Kidney (tissue), 14 donors: Measurements from ENCODE around the gene OR51B6. TPM values are rescaled to one million over a fixed set of nuclear protein-coding genes. Genes with fewer than 3 reads are reported as not detected.
"Not testable (repeated sequence)": the region's sequence is repeated elsewhere in the genome, so short reads cannot be mapped to it uniquely, and the experiment has no call there.

Experiments
- DNase-seq, 5 donors: peaks; one replicate each; pipeline ENCODE4 v3.0.0-alpha.2; 2013 to 2020
- FAIRE-seq: peaks from 2 replicates; lab custom pipeline; 2012; peaks lifted over from hg19 to GRCh38; lab: Jason Lieb, UNC
- H3K27ac ChIP-seq, 2 donors: one replicate each; pipeline ENCODE4 v1.7.0; 2013; ENCODE audit warnings: low read depth in 2 of 2, low read length in 2 of 2, inconsistent platforms in 1 of 2
- H3K27me3 ChIP-seq: one replicate; pipeline ENCODE4 v1.7.1; 2013; ENCODE audit warnings: low read length, inconsistent platforms; ENCODE audit not compliant: control insufficient read depth, insufficient read depth
- H3K36me3 ChIP-seq, 3 donors: one replicate each; pipeline versions ENCODE4 v1.7.0 to v1.7.1; 2013; ENCODE audit warnings: low read length in 3 of 3, control low read depth in 1 of 3, inconsistent platforms in 1 of 3; ENCODE audit not compliant: insufficient read depth in 3 of 3, control insufficient read depth in 2 of 3
- H3K4me1 ChIP-seq, 3 donors: one replicate each; pipeline versions ENCODE4 v1.7.0 to v1.7.1; 2013; ENCODE audit warnings: low read length in 3 of 3, inconsistent platforms in 1 of 3, low read depth in 1 of 3; ENCODE audit not compliant: control insufficient read depth in 2 of 3, insufficient read depth in 2 of 3
- H3K4me3 ChIP-seq, 3 donors: one replicate each; pipeline versions ENCODE4 v1.7.0 to v1.8.1; 2013; ENCODE audit warnings: low read length in 3 of 3, control low read depth in 1 of 3, inconsistent platforms in 1 of 3
- H3K9ac ChIP-seq, 3 donors: one replicate each; pipeline versions ENCODE4 v1.7.0 to v1.7.1; 2013; ENCODE audit warnings: low read length in 3 of 3, control low read depth in 1 of 3, inconsistent platforms in 1 of 3
- H3K9me3 ChIP-seq, 3 donors: one replicate each; pipeline versions ENCODE4 v1.7.0 to v1.7.1; 2013; ENCODE audit warnings: low read length in 3 of 3, control low read depth in 1 of 3, inconsistent platforms in 1 of 3; ENCODE audit not compliant: control insufficient read depth in 2 of 3, insufficient read depth in 1 of 3
- intact Hi-C: fragments of 100-400 bp; cut with DNase I; formaldehyde crosslinking; loops from one replicate; pipeline ENCODE4 v1.11.1; 2022
- polyA plus RNA-seq: library from polyadenylated mRNA; stranded (reverse); fragments of 350-450 nt; fragmentation: Illumina TruSeq; extraction: RNeasy Lipid Tissue Mini Kit (QIAGEN cat#74804); gene quantifications from one replicate; pipeline ENCODE4 v1.2.3, GENCODE V29; 2014; ENCODE audit warnings: low read depth, low replicate concordance; ENCODE audit not compliant: insufficient read depth
- total RNA-seq: library from RNA; stranded (reverse); fragmentation: NEBNext Ultra II Directional; extraction: Animal tissue kit (Norgen Biotek cat#: 25700); gene quantifications from one replicate; pipeline ENCODE4 v1.2.1, GENCODE V29; 2021
- TF ChIP-seq, protein P1 (sequence below): IDR thresholded peaks from 3 replicates; pipeline ENCODE4 v1.5.1; 2012; ENCODE audit warnings: mild to moderate bottlenecking, moderate library complexity, borderline replicate concordance; ENCODE audit not compliant: insufficient read depth; ENCODE audit errors: extremely low read depth
- donor health status: control.
- donor health status: control.
- donor health status: control.
- donor health status: control.
- donor health status: control.
- donor health status: DM: yes; HTN: yes; CAD: no.
- donor health status: Normal renal cell carcinoma (clear cell type).

OR51B6 gene
- total and polyA plus RNA-seq, 2 donors from 2014 or later = not detected

DNA sequence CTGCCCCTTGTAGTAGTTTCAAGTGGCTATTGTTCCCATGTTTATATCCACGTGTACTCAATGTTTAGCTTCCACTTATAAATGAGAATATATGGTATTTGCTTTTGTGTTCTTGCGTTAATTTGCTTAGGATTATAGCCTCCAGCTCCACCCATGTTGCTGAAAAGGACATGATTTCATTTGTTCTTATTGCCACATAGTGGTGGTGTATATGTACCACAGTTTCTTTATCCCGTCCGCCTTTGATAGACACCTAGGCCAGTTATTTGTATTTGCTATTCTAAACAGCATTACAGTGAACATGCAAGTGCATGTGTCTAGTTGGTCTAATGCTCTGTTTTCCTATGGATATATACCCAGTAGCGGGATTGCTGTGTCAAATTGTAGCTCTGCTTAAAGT lies 34.0 kb upstream of the OR51B6 start:
- intact Hi-C loops = no loop called here
- Histone ChIP-seq H3K36me3 (no peaks in the 10 kb centered on the region), H3K27ac (no peak overlapping the region), H3K27me3 (no peaks in the 10 kb centered on the region), H3K9ac (no peak overlapping the region), H3K4me3 (no peak overlapping the region), H3K4me1 (no peaks in the 10 kb centered on the region), H3K9me3 (no peaks in the 10 kb centered on the region)
- DNase-seq = no peak
- TF ChIP-seq, protein P1, sequence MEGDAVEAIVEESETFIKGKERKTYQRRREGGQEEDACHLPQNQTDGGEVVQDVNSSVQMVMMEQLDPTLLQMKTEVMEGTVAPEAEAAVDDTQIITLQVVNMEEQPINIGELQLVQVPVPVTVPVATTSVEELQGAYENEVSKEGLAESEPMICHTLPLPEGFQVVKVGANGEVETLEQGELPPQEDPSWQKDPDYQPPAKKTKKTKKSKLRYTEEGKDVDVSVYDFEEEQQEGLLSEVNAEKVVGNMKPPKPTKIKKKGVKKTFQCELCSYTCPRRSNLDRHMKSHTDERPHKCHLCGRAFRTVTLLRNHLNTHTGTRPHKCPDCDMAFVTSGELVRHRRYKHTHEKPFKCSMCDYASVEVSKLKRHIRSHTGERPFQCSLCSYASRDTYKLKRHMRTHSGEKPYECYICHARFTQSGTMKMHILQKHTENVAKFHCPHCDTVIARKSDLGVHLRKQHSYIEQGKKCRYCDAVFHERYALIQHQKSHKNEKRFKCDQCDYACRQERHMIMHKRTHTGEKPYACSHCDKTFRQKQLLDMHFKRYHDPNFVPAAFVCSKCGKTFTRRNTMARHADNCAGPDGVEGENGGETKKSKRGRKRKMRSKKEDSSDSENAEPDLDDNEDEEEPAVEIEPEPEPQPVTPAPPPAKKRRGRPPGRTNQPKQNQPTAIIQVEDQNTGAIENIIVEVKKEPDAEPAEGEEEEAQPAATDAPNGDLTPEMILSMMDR = no peak
- no peak for FAIRE-seq

DNA sequence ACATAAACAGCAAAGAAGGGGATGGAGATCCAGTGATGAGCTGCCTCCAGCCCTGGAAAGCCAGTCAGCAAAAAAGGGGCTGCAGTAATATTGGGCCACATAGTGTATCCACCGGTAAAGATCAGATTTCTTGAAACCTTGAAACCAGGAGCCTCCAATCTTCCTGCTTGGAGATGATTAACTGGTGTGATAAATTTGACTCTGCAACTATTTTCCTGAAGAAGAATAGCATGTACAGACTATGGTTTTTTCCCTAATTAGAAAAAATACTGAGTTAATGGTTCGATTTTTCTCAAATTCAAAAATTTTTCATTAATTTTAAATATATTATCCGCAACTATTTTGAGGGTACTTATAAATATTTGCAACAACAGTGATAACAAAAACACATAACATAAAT lies 27.1 kb upstream of the OR51B6 start, which contains the start of gene OR51B2:
Gene OR51B2 (minus strand): TSS at position 101 of the 400 bp plus-strand sequence. CDS start 0 bp downstream, at position 101.
- Histone ChIP-seq H3K27me3 (no peaks in the 10 kb centered on the region), H3K4me3 (no peak within 1 kb of the TSS), H3K9me3 (no peaks in the 10 kb centered on the region), H3K27ac (no peak within 1 kb of the TSS), H3K9ac (no peak within 1 kb of the TSS), H3K36me3 (no peaks in the 10 kb centered on the region), H3K4me1 (no peaks in the 10 kb centered on the region)
- no peak for FAIRE-seq
- no peak for DNase-seq
- TF ChIP-seq, protein P1 = no peak
- intact Hi-C loops = no loop called here

DNA sequence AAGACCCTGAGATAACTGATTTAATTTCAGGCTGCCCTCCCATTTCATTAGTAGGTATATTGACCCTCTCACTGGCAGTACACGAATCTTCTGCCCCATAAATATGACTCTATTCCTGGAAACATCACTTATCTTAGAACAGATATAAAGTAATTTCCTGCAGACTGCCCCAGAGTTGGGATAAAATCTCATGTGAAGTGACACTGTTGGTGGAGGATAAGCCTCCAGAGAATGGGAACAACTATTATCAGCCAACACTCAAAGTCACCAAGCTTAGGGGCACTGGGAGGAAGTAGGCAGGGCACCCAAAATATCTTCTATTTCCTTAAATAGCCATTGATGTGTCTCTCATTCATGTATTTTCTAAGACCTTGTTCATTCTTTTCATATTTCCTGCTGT lies 16.1 kb upstream of the OR51B6 start:
- no peak overlapping the region for H3K27ac ChIP-seq
- TF ChIP-seq, protein P1 = no peak
- H3K9ac ChIP-seq = no peak overlapping the region
- intact Hi-C loops = no loop called here
- H3K4me3 ChIP-seq = no peak overlapping the region
- FAIRE-seq (no peak), DNase-seq (no peak)
- no peaks in the 10 kb centered on the region for H3K27me3 ChIP-seq
- H3K36me3 ChIP-seq = no peaks in the 10 kb centered on the region
- no peaks in the 10 kb centered on the region for H3K4me1 ChIP-seq
- no peaks in the 10 kb centered on the region for H3K9me3 ChIP-seq

DNA sequence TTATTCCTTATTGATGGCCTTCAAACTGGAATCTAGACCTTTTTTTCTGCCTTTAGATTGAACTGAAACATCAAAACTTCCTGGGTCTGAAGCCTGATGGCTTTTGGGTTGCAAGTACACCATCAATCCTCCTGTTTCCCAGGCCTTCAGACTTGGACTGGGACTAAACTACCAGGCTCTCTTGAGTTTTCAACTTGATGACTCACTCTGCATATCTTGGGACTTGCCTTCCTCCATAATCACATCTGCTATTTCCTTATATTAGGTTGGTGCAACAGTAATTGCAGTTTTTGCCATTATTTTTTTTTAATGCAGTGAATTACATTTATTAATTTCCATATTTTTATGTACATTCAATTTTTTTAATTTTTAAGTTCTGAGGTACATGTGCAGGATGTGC lies 15.0 kb upstream of the OR51B6 start:
- H3K9me3 ChIP-seq = no peaks in the 10 kb centered on the region
- no peaks in the 10 kb centered on the region for H3K4me1 ChIP-seq
- H3K9ac ChIP-seq = no peak overlapping the region
- TF ChIP-seq, protein P1 = no peak
- H3K27me3 ChIP-seq = no peaks in the 10 kb centered on the region
- no peaks in the 10 kb centered on the region for H3K36me3 ChIP-seq
- FAIRE-seq (no peak), DNase-seq (no peak)
- H3K4me3 ChIP-seq = no peak overlapping the region
- no peak overlapping the region for H3K27ac ChIP-seq
- intact Hi-C loops = no loop called here

DNA sequence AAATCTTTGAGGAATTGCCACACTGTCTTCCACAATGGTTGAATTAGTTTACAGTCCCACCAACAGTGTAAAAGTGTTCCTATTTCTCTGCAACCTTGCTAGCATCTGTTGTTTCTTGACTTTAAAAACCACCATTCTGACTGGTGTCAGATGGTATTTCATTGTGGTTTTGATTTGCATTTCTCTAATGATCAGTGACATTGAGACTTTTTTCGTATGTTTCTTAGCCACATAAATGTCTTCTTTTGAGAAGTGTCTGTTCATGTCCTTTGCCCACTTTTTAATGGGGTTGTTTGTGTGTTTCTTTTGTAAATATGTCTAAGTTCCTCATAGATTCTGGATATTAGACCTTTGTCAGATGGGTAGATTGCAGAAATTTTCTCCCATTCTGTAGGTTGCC lies 14.1 kb upstream of the OR51B6 start:
- H3K27ac ChIP-seq, intact Hi-C loops, FAIRE-seq, H3K9ac ChIP-seq, H3K4me3 ChIP-seq, DNase-seq, H3K27me3 ChIP-seq, H3K9me3 ChIP-seq, H3K4me1 ChIP-seq, H3K36me3 ChIP-seq: not testable (repeated sequence)
